ENCODE measurements around the gene PRKAG3.

Gene PRKAG3

GRCh38 chr2:218871345-218872302 is 40.0 kb upstream of the PRKAG3 start:
- Histone ChIP-seq H3K27me3 (ENCODE audit: insufficient read depth, poor library complexity, severe bottlenecking) (no peaks in the 10 kb centered on the region), H3K4me3 (replicated peaks; ENCODE audit: insufficient read depth, low read length) (peak overlapping the region; percentile 67), H3K27ac (replicated peaks) (peak overlapping the region; percentile 52)
- TF ChIP-seq POLR2AphosphoS5 (IDR thresholded peaks at IDR 0.05; ENCODE audit: low read depth): no peak
- TF ChIP-seq REST (IDR thresholded peaks at IDR 0.05; ENCODE audit: insufficient replicate concordance, low read depth): no peak
- no peak for TF ChIP-seq SPI1 (IDR thresholded peaks at IDR 0.05; ENCODE audit: borderline replicate concordance, low read depth)
- TF ChIP-seq GABPA (IDR thresholded peaks at IDR 0.05; ENCODE audit: low read depth): no peak; the same call in 1 of the 2 replicates
- no peak for TF ChIP-seq CTCF (IDR thresholded peaks at IDR 0.05; ENCODE audit: insufficient read depth, low read length)
- DNase-seq (ENCODE audit: low read depth in 1 of 2, low spot score in 1 of 2): peak; percentile 26 to 72

- no peak for TF ChIP-seq CTCF (IDR thresholded peaks at IDR 0.05; ENCODE audit: insufficient read depth, low read length)
- TF ChIP-seq POLR2AphosphoS5 (IDR thresholded peaks at IDR 0.05; ENCODE audit: low read depth): peak; percentile 76; the same call in 1 of the 2 replicates
- TF ChIP-seq GABPA (IDR thresholded peaks at IDR 0.05; ENCODE audit: low read depth): peak; percentile 81
- TF ChIP-seq SPI1 (IDR thresholded peaks at IDR 0.05; ENCODE audit: borderline replicate concordance, low read depth): peak; percentile 74; the same call in 1 of the 2 replicates
- peak; percentile 31 for TF ChIP-seq REST (IDR thresholded peaks at IDR 0.05; ENCODE audit: insufficient replicate concordance, low read depth)
- Histone ChIP-seq H3K27ac (replicated peaks) (peak overlapping the region; percentile 52), H3K4me3 (replicated peaks; ENCODE audit: insufficient read depth, low read length) (peak overlapping the region; percentile 67), H3K27me3 (ENCODE audit: insufficient read depth, poor library complexity, severe bottlenecking) (no peaks in the 10 kb centered on the region)
- peak; percentile 83 to 85 for DNase-seq (ENCODE audit: low read depth in 1 of 2, low spot score in 1 of 2)
Measured at GRCh38 chr2:218870984-218871344, 39.4 kb upstream of the PRKAG3 start.

- Histone ChIP-seq H3K27me3 (ENCODE audit: insufficient read depth, poor library complexity, severe bottlenecking) (no peaks in the 10 kb centered on the region), H3K4me3 (replicated peaks; ENCODE audit: insufficient read depth, low read length) (no peak overlapping the region), H3K27ac (replicated peaks) (no peak overlapping the region)
- no peak for DNase-seq (ENCODE audit: low read depth in 1 of 2, low spot score in 1 of 2)
- TF ChIP-seq POLR2AphosphoS5 (IDR thresholded peaks at IDR 0.05; ENCODE audit: low read depth) (no peak), SPI1 (IDR thresholded peaks at IDR 0.05; ENCODE audit: borderline replicate concordance, low read depth) (no peak), CTCF (IDR thresholded peaks at IDR 0.05; ENCODE audit: insufficient read depth, low read length) (no peak), GABPA (IDR thresholded peaks at IDR 0.05; ENCODE audit: low read depth) (no peak), REST (IDR thresholded peaks at IDR 0.05; ENCODE audit: insufficient replicate concordance, low read depth) (no peak)
Measured at GRCh38 chr2:218869064-218869463, 37.5 kb upstream of the PRKAG3 start.
